Liver (tissue), 9 donors: Measurements from ENCODE around the gene HIVEP2. TPM values are rescaled to one million over a fixed set of nuclear protein-coding genes. Genes with fewer than 3 reads are reported as not detected.
A peak's percentile ranks its signal among the peaks of the same experiment; 100 is the strongest.

Experiments used
- DNase-seq: peaks from one replicate; pipeline ENCODE4 v3.0.0-alpha.2; 2017; ENCODE audit warnings: low spot score
- H3K27ac ChIP-seq, 2 donors: one replicate each; pipeline ENCODE4 v1.7.0; 2013; ENCODE audit warnings: inconsistent platforms in 2 of 2, low read length in 2 of 2, control low read depth in 1 of 2, low read depth in 1 of 2, mild to moderate bottlenecking in 1 of 2
- H3K27me3 ChIP-seq, 4 donors: one replicate each; pipeline versions ENCODE4 v1.6.1 to v1.7.0; 2013; ENCODE audit warnings: low read length in 3 of 4, inconsistent platforms in 1 of 4, mild to moderate bottlenecking in 1 of 4, moderate library complexity in 1 of 4; ENCODE audit not compliant: control insufficient read depth in 4 of 4, insufficient read depth in 4 of 4
- H3K36me3 ChIP-seq, 4 donors: one replicate each; pipeline versions ENCODE4 v1.6.1 to v1.7.0; 2013; ENCODE audit warnings: low read length in 3 of 4, mild to moderate bottlenecking in 3 of 4, low read depth in 1 of 4, moderate library complexity in 1 of 4; ENCODE audit not compliant: control insufficient read depth in 4 of 4, insufficient read depth in 3 of 4
- H3K4me1 ChIP-seq, 4 donors: one replicate each; pipeline versions ENCODE4 v1.6.1 to v1.7.0; 2013; ENCODE audit warnings: low read length in 3 of 4, mild to moderate bottlenecking in 3 of 4, moderate library complexity in 1 of 4; ENCODE audit not compliant: control insufficient read depth in 4 of 4, insufficient read depth in 4 of 4
- H3K4me3 ChIP-seq, 3 donors: one replicate each; pipeline versions ENCODE4 v1.6.1 to v1.7.0; 2013; ENCODE audit warnings: low read length in 3 of 3, control low read depth in 1 of 3, low read depth in 1 of 3, mild to moderate bottlenecking in 1 of 3
- H3K9ac ChIP-seq, 2 donors: one replicate each; pipeline ENCODE4 v1.7.0; 2013; ENCODE audit warnings: low read length in 2 of 2, mild to moderate bottlenecking in 2 of 2, moderate library complexity in 2 of 2, control low read depth in 1 of 2, low read depth in 1 of 2
- H3K9me3 ChIP-seq, 4 donors: one replicate each; pipeline versions ENCODE4 v1.6.1 to v1.7.0; 2013; ENCODE audit warnings: low read length in 3 of 4; ENCODE audit not compliant: control insufficient read depth in 4 of 4
- CTCF ChIP-seq: fragments of 150-350 bp; IDR thresholded peaks from 2 replicates; pipeline ENCODE4 v1.5.1; 2017; ENCODE audit warnings: improper control_type of control experiment, low read depth, low read length; ENCODE audit not compliant: missing input control
- EGR1 ChIP-seq, 2 donors: IDR thresholded peaks; 2 replicates each; pipeline ENCODE4 v1.6.1; 2016 to 2018; ENCODE audit warnings: antibody characterized with exemption in 2 of 2, low read depth in 2 of 2
- FOXA2 ChIP-seq: IDR thresholded peaks from 2 replicates; pipeline ENCODE4 v1.6.1; 2016; ENCODE audit warnings: antibody characterized with exemption
- GABPA ChIP-seq, 2 donors: IDR thresholded peaks in 1 of 2; conservative IDR thresholded peaks in 1 of 2; 2 replicates each; pipeline ENCODE4 v1.6.1; 2016; ENCODE audit warnings: antibody characterized with exemption in 2 of 2, mild to moderate bottlenecking in 1 of 2, moderate library complexity in 1 of 2
- HNF4A ChIP-seq, 2 donors: conservative IDR thresholded peaks; 2 replicates each; pipeline ENCODE4 v1.6.1; 2016; ENCODE audit warnings: antibody characterized with exemption in 2 of 2, mild to moderate bottlenecking in 2 of 2
- HNF4G ChIP-seq: IDR thresholded peaks from 2 replicates; pipeline ENCODE4 v1.6.1; 2016; ENCODE audit warnings: antibody characterized with exemption
- JUND ChIP-seq, 2 donors: IDR thresholded peaks; 2 replicates each; pipeline ENCODE4 v1.6.1; 2016; ENCODE audit warnings: antibody characterized with exemption in 2 of 2
- MAX ChIP-seq: IDR thresholded peaks from 2 replicates; pipeline ENCODE4 v1.6.1; 2016; ENCODE audit warnings: antibody characterized with exemption
- NR2F2 ChIP-seq: IDR thresholded peaks from 2 replicates; pipeline ENCODE4 v1.6.1; 2016; ENCODE audit warnings: antibody characterized with exemption
- RAD21 ChIP-seq, 2 donors: IDR thresholded peaks; 2 replicates each; pipeline ENCODE4 v1.6.1; 2016; ENCODE audit warnings: antibody characterized with exemption in 2 of 2, mild to moderate bottlenecking in 2 of 2
- RXRA ChIP-seq, 2 donors: IDR thresholded peaks; 2 replicates each; pipeline ENCODE4 v1.6.1; 2017 to 2018; ENCODE audit warnings: antibody characterized with exemption in 2 of 2, mild to moderate bottlenecking in 1 of 2
- SP1 ChIP-seq: IDR thresholded peaks from 2 replicates; pipeline ENCODE4 v1.6.1; 2018; ENCODE audit warnings: antibody characterized with exemption, mild to moderate bottlenecking
- TAF1 ChIP-seq: conservative IDR thresholded peaks from 2 replicates; pipeline ENCODE4 v1.6.1; 2016; ENCODE audit warnings: antibody characterized with exemption, mild to moderate bottlenecking
- YY1 ChIP-seq: IDR thresholded peaks from 2 replicates; pipeline ENCODE4 v1.6.1; 2016; ENCODE audit warnings: antibody characterized with exemption, mild to moderate bottlenecking
- WGBS: extraction: QIAGEN DNeasy Blood & Tissue Kit; methylation state at CpG from one replicate; pipeline ENCODE4 v1.1.7; 2013; 5-methylcytosine and 5-hydroxymethylcytosine counted together
- polyA plus RNA-seq, 2 donors: library from polyadenylated mRNA; stranded (reverse) in 1 of 2; unstranded in 1 of 2; fragments of 200-250 nt in 1 of 2; fragments of >200 nt in 1 of 2; fragmentation: Nextera tagmentation in 1 of 2; extraction: Ambion mirVana in 1 of 2; gene quantifications; one replicate each; pipeline versions ENCODE4 v1.2.1 to v1.2.3, GENCODE V29; 2013 to 2015
- total RNA-seq, 2 donors: library from RNA; depleted of rRNA; stranded (reverse); fragments of >200 nt; gene quantifications; one replicate each; pipeline ENCODE4 v1.2.3, GENCODE V29; 2014
- TF ChIP-seq, protein P1 (sequence below): IDR thresholded peaks from 2 replicates; pipeline ENCODE4 v1.6.1; 2016; ENCODE audit warnings: antibody characterized with exemption
- TF ChIP-seq, protein P2 (sequence below): IDR thresholded peaks from 2 replicates; pipeline ENCODE4 v1.6.1; 2016; ENCODE audit warnings: antibody characterized with exemption
- donor health status: healthy.
- donor health status: healthy.
- donor health status: healthy.
- donor health status: healthy.
- donor health status: healthy.

HIVEP2 gene
- total and polyA plus RNA-seq, 4 donors, result 0.82 to 6.6 (median 1.3) TPM

GRCh38 chr6:142819603-142820337 is 125.2 kb downstream of the HIVEP2 start:
- H3K4me1 ChIP-seq, result peaks cover 5 to 35% (median 24%) of the 10 kb centered on the region in 4 donors
- peak overlapping the region; percentile 29 to 79 for H3K27ac ChIP-seq
- H3K36me3 ChIP-seq, result no peaks in the 10 kb centered on the region
- H3K9ac ChIP-seq, result peak overlapping the region; percentile 19 to 79
- no peak for DNase-seq
- peak overlapping the region; percentile 1 to 44 (median 32) for H3K4me3 ChIP-seq
- TF ChIP-seq EGR1 (IDR thresholded peaks at IDR 0.05; ENCODE audit: low read depth in 2 of 2), result no peak
- no peak for TF ChIP-seq RAD21 (IDR thresholded peaks at IDR 0.05)
- TF ChIP-seq HNF4G, result no peak
- TF ChIP-seq YY1, result peak; percentile 17
- TF ChIP-seq, protein P1, sequence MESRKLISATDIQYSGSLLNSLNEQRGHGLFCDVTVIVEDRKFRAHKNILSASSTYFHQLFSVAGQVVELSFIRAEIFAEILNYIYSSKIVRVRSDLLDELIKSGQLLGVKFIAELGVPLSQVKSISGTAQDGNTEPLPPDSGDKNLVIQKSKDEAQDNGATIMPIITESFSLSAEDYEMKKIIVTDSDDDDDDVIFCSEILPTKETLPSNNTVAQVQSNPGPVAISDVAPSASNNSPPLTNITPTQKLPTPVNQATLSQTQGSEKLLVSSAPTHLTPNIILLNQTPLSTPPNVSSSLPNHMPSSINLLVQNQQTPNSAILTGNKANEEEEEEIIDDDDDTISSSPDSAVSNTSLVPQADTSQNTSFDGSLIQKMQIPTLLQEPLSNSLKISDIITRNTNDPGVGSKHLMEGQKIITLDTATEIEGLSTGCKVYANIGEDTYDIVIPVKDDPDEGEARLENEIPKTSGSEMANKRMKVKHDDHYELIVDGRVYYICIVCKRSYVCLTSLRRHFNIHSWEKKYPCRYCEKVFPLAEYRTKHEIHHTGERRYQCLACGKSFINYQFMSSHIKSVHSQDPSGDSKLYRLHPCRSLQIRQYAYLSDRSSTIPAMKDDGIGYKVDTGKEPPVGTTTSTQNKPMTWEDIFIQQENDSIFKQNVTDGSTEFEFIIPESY, result no peak
- no peak for TF ChIP-seq TAF1
- peak in 1 of 2 donors; percentile 42 for TF ChIP-seq RXRA (IDR thresholded peaks at IDR 0.05)
- TF ChIP-seq SP1, result peak; percentile 54
- no peak for TF ChIP-seq CTCF
- no peak for TF ChIP-seq HNF4A (conservative IDR thresholded peaks at IDR 0.05)
- TF ChIP-seq NR2F2, result peak; percentile 61
- TF ChIP-seq, protein P2, sequence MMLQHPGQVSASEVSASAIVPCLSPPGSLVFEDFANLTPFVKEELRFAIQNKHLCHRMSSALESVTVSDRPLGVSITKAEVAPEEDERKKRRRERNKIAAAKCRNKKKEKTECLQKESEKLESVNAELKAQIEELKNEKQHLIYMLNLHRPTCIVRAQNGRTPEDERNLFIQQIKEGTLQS, result no peak
- TF ChIP-seq FOXA2, result no peak
- TF ChIP-seq MAX, result no peak
- TF ChIP-seq JUND (IDR thresholded peaks at IDR 0.05), result peak; percentile 58 to 62
- TF ChIP-seq GABPA (IDR thresholded peaks at IDR 0.05 in 1 of 2, conservative IDR thresholded peaks at IDR 0.05 in 1 of 2), result no peak
- no peaks in the 10 kb centered on the region for H3K9me3 ChIP-seq
- H3K27me3 ChIP-seq, result no peaks in the 10 kb centered on the region
- WGBS, result 27% methylated on average over 8 of the region's 8 CpGs

DNA sequence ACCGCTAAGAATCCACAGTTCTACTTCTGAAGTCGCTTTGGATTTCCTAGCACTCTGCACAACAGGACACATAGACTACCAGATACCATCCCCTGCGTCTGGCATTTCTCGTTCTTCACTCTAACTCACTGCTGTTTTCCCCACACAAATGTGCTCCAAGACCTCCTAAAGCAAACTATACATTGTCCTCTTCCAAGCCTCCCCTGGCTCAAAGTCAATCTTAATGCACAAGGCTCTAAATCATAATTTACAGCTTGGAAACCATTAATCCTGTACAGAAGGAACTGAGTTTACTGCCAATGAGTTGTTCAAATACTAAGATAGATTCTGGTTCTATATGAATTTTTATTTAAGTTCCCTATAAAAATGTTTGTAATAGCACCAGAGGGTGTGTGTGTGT is 128.5 kb downstream of the HIVEP2 start:
- DNase-seq, result no peak
- WGBS, result 97% methylated on average over 4 of the region's 4 CpGs
- no peak overlapping the region for H3K4me3 ChIP-seq
- H3K27me3 ChIP-seq, result no peaks in the 10 kb centered on the region
- H3K36me3 ChIP-seq, result peaks cover 0 to 4% (median 0%) of the 10 kb centered on the region in 4 donors
- H3K9ac ChIP-seq, result no peak overlapping the region
- H3K4me1 ChIP-seq, result peaks cover 5 to 22% (median 17%) of the 10 kb centered on the region in 4 donors
- no peak overlapping the region for H3K27ac ChIP-seq
- no peak for TF ChIP-seq FOXA2
- TF ChIP-seq SP1, result no peak
- TF ChIP-seq, protein P1, result no peak
- TF ChIP-seq GABPA (IDR thresholded peaks at IDR 0.05 in 1 of 2, conservative IDR thresholded peaks at IDR 0.05 in 1 of 2), result no peak
- TF ChIP-seq HNF4A (conservative IDR thresholded peaks at IDR 0.05), result no peak
- no peak for TF ChIP-seq NR2F2
- no peak for TF ChIP-seq RAD21 (IDR thresholded peaks at IDR 0.05)
- H3K9me3 ChIP-seq, result no peaks in the 10 kb centered on the region
